Upper lobe of left lung (tissue), 4 donors: Measurements from ENCODE around the gene OR52E8.

Experiments used
- CTCF ChIP-seq, 6 experiments: fragments of 450-650 bp in 4 of 6; fragments of 200-600 bp in 2 of 6; sonication (generic) in 2 of 6; IDR thresholded peaks; one replicate each; pipeline ENCODE4 v1.5.1; 2016 to 2019; ENCODE audit warnings: antibody characterized with exemption in 6 of 6
- EP300 ChIP-seq, 4 donors: sonication (generic); formaldehyde crosslinking; IDR thresholded peaks; one replicate each; pipeline ENCODE4 v1.5.1; 2017; ENCODE audit warnings: antibody characterized with exemption in 4 of 4, control low read depth in 2 of 4
- POLR2A ChIP-seq, 4 donors: fragments of 450-650 bp; IDR thresholded peaks; one replicate each; pipeline ENCODE4 v1.5.1; 2016 to 2017; ENCODE audit warnings: antibody characterized with exemption in 4 of 4, mild to moderate bottlenecking in 2 of 4
- POLR2AphosphoS5 ChIP-seq, 2 donors: sonication (generic); formaldehyde crosslinking; IDR thresholded peaks; one replicate each; pipeline ENCODE4 v1.5.1; 2017; ENCODE audit warnings: antibody characterized with exemption in 2 of 2

DNA sequence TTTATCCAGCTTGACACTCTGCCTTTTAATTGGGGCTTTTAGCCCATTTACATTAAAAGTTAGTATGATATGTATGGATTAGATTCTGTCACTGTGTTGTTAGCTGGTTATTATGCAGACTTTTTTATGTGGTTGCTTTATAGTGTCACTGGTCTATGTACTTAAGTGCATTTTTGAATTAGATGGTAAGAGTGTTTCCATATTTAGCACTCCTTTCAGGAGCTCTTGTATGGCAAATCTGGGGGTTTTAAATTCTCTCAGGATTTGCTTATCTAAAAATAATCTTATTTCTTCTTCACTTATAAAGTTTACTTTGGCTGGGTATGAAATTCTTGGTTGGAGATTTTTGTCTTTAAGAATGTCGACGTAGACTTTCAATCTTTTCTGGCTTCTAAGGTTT, 19.8 kb downstream of the OR52E8 start:
- TF ChIP-seq EP300 (IDR thresholded peaks at IDR 0.05) (no peak), CTCF (IDR thresholded peaks at IDR 0.05) (no peak), POLR2A (IDR thresholded peaks at IDR 0.05) (no peak), POLR2AphosphoS5 (IDR thresholded peaks at IDR 0.05) (no peak)
